GM23248 (cell line): ENCODE measurements around the gene IP6K1.
"Not testable (repeated sequence)": the region's sequence is repeated elsewhere in the genome, so short reads cannot be mapped to it uniquely, and the experiment has no call there.

ENCODE experiments used
- EZH2 ChIP-seq: fragments of 200-600 bp; sonication (generic); IDR thresholded peaks from 2 replicates; pipeline ENCODE4 v1.6.1; 2018; ENCODE audit warnings: antibody characterized with exemption, mild to moderate bottlenecking; ENCODE audit not compliant: insufficient read depth, poor library complexity, severe bottlenecking
- EZH2phosphoT487 ChIP-seq: fragments of 200-600 bp; sonication (generic); IDR thresholded peaks from 2 replicates; pipeline ENCODE4 v1.6.1; 2018; ENCODE audit warnings: antibody characterized with exemption, moderate library complexity, mild to moderate bottlenecking, low read depth; ENCODE audit not compliant: insufficient read depth

- TF ChIP-seq EZH2, EZH2phosphoT487: not testable (repeated sequence)
Observed at GRCh38 chr3:49684453-49684852, 101.9 kb downstream of the IP6K1 start.
